ENCODE measurements around the gene MBNL1.

MBNL1 gene

GRCh38 chr3:152288681-152289080, 20.0 kb downstream of the MBNL1 start:
- no peak overlapping the region for H3K4me3 Mint-ChIP-seq
- H3K36me3 Mint-ChIP-seq (ENCODE audit: low read depth) = peaks cover 24% of the 10 kb centered on the region
- peaks cover 62% of the 10 kb centered on the region for H3K4me1 Mint-ChIP-seq (ENCODE audit: low read depth)
- H3K27ac Mint-ChIP-seq = no peak overlapping the region
- no peak for DNase-seq (ENCODE audit: low spot score)
- H3K27me3 Mint-ChIP-seq (ENCODE audit: low read depth) = no peaks in the 10 kb centered on the region
- H3K9me3 Mint-ChIP-seq = no peaks in the 10 kb centered on the region

GRCh38 chr3:152289708-152290107, 21.0 kb downstream of the MBNL1 start:
- no peak overlapping the region for H3K27ac Mint-ChIP-seq
- H3K36me3 Mint-ChIP-seq (ENCODE audit: low read depth) = peaks cover 23% of the 10 kb centered on the region
- no peak overlapping the region for H3K4me3 Mint-ChIP-seq
- H3K9me3 Mint-ChIP-seq = no peaks in the 10 kb centered on the region
- no peaks in the 10 kb centered on the region for H3K27me3 Mint-ChIP-seq (ENCODE audit: low read depth)
- DNase-seq (ENCODE audit: low spot score) = no peak
- H3K4me1 Mint-ChIP-seq (ENCODE audit: low read depth) = peaks cover 56% of the 10 kb centered on the region

GRCh38 chr3:152290374-152290773, 21.6 kb downstream of the MBNL1 start:
- H3K4me3 Mint-ChIP-seq = peak overlapping the region; percentile 40
- no peaks in the 10 kb centered on the region for H3K9me3 Mint-ChIP-seq
- no peak for DNase-seq (ENCODE audit: low spot score)
- peaks cover 24% of the 10 kb centered on the region for H3K36me3 Mint-ChIP-seq (ENCODE audit: low read depth)
- H3K27ac Mint-ChIP-seq = peak overlapping the region; percentile 12
- peaks cover 55% of the 10 kb centered on the region for H3K4me1 Mint-ChIP-seq (ENCODE audit: low read depth)
- H3K27me3 Mint-ChIP-seq (ENCODE audit: low read depth) = no peaks in the 10 kb centered on the region

GRCh38 chr3:152291238-152291637, 22.5 kb downstream of the MBNL1 start:
- Mint-ChIP-seq H3K36me3 (ENCODE audit: low read depth) (peaks cover 27% of the 10 kb centered on the region), H3K4me3 (peak overlapping the region; percentile 25), H3K9me3 (no peaks in the 10 kb centered on the region), H3K27me3 (ENCODE audit: low read depth) (no peaks in the 10 kb centered on the region), H3K4me1 (ENCODE audit: low read depth) (peaks cover 58% of the 10 kb centered on the region), H3K27ac (peak overlapping the region; percentile 49)
- no peak for DNase-seq (ENCODE audit: low spot score)

- Mint-ChIP-seq H3K9me3 (no peaks in the 10 kb centered on the region), H3K4me1 (ENCODE audit: low read depth) (peaks cover 61% of the 10 kb centered on the region), H3K27me3 (ENCODE audit: low read depth) (no peaks in the 10 kb centered on the region), H3K36me3 (ENCODE audit: low read depth) (peaks cover 26% of the 10 kb centered on the region), H3K27ac (peak overlapping the region; percentile 49), H3K4me3 (peak overlapping the region; percentile 25)
- DNase-seq (ENCODE audit: low spot score) = no peak
These were observed 22.9 kb downstream of the MBNL1 start for GRCh38 chr3:152291649-152292066.

- no peak for DNase-seq (ENCODE audit: low spot score)
- H3K4me1 Mint-ChIP-seq (ENCODE audit: low read depth) = peaks cover 61% of the 10 kb centered on the region
- peaks cover 28% of the 10 kb centered on the region for H3K36me3 Mint-ChIP-seq (ENCODE audit: low read depth)
- no peaks in the 10 kb centered on the region for H3K27me3 Mint-ChIP-seq (ENCODE audit: low read depth)
- no peak overlapping the region for H3K27ac Mint-ChIP-seq
- no peak overlapping the region for H3K4me3 Mint-ChIP-seq
- no peaks in the 10 kb centered on the region for H3K9me3 Mint-ChIP-seq
These were observed 23.6 kb downstream of the MBNL1 start for GRCh38 chr3:152292366-152292765.

GRCh38 chr3:152293347-152294006, 24.7 kb downstream of the MBNL1 start:
- Mint-ChIP-seq H3K9me3 (no peaks in the 10 kb centered on the region), H3K27me3 (ENCODE audit: low read depth) (no peaks in the 10 kb centered on the region), H3K27ac (no peak overlapping the region), H3K4me1 (ENCODE audit: low read depth) (peaks cover 58% of the 10 kb centered on the region), H3K36me3 (ENCODE audit: low read depth) (peaks cover 30% of the 10 kb centered on the region), H3K4me3 (peak overlapping the region; percentile 4)
- DNase-seq (ENCODE audit: low spot score) = no peak

- Mint-ChIP-seq H3K27me3 (ENCODE audit: low read depth) (no peaks in the 10 kb centered on the region), H3K9me3 (no peaks in the 10 kb centered on the region), H3K27ac (peak overlapping the region; percentile 64), H3K4me1 (ENCODE audit: low read depth) (peaks cover 65% of the 10 kb centered on the region), H3K4me3 (peak overlapping the region; percentile 10), H3K36me3 (ENCODE audit: low read depth) (peaks cover 42% of the 10 kb centered on the region)
- no peak for DNase-seq (ENCODE audit: low spot score)
These were observed 26.6 kb downstream of the MBNL1 start for GRCh38 chr3:152295344-152295743.

- no peaks in the 10 kb centered on the region for H3K27me3 Mint-ChIP-seq (ENCODE audit: low read depth)
- H3K9me3 Mint-ChIP-seq = no peaks in the 10 kb centered on the region
- peak overlapping the region; percentile 10 for H3K4me3 Mint-ChIP-seq
- H3K36me3 Mint-ChIP-seq (ENCODE audit: low read depth) = peaks cover 43% of the 10 kb centered on the region
- DNase-seq (ENCODE audit: low spot score) = no peak
- H3K4me1 Mint-ChIP-seq (ENCODE audit: low read depth) = peaks cover 65% of the 10 kb centered on the region
- peak overlapping the region; percentile 64 for H3K27ac Mint-ChIP-seq
These were observed 27.1 kb downstream of the MBNL1 start for GRCh38 chr3:152295806-152296205.

- Mint-ChIP-seq H3K36me3 (ENCODE audit: low read depth) (peaks cover 45% of the 10 kb centered on the region), H3K27me3 (ENCODE audit: low read depth) (no peaks in the 10 kb centered on the region), H3K27ac (peak overlapping the region; percentile 64), H3K9me3 (no peaks in the 10 kb centered on the region), H3K4me1 (ENCODE audit: low read depth) (peaks cover 64% of the 10 kb centered on the region), H3K4me3 (peak overlapping the region; percentile 10)
- DNase-seq (ENCODE audit: low spot score) = no peak
These were observed 27.7 kb downstream of the MBNL1 start for GRCh38 chr3:152296382-152296781.

- H3K4me3 Mint-ChIP-seq = peak overlapping the region; percentile 13
- no peak for DNase-seq (ENCODE audit: low spot score)
- H3K27ac Mint-ChIP-seq = peak overlapping the region; percentile 20
- peaks cover 63% of the 10 kb centered on the region for H3K4me1 Mint-ChIP-seq (ENCODE audit: low read depth)
- no peaks in the 10 kb centered on the region for H3K27me3 Mint-ChIP-seq (ENCODE audit: low read depth)
- peaks cover 48% of the 10 kb centered on the region for H3K36me3 Mint-ChIP-seq (ENCODE audit: low read depth)
- H3K9me3 Mint-ChIP-seq = no peaks in the 10 kb centered on the region
These were observed 28.2 kb downstream of the MBNL1 start for GRCh38 chr3:152296971-152297370.

GRCh38 chr3:152298393-152299248, 29.9 kb downstream of the MBNL1 start:
- peaks cover 51% of the 10 kb centered on the region for H3K36me3 Mint-ChIP-seq (ENCODE audit: low read depth)

GRCh38 chr3:152299249-152299976, 30.7 kb downstream of the MBNL1 start:
- no peaks in the 10 kb centered on the region for H3K9me3 Mint-ChIP-seq
- no peaks in the 10 kb centered on the region for H3K27me3 Mint-ChIP-seq (ENCODE audit: low read depth)
- peaks cover 64% of the 10 kb centered on the region for H3K4me1 Mint-ChIP-seq (ENCODE audit: low read depth)
- peak overlapping the region; percentile 77 for H3K27ac Mint-ChIP-seq
- no peak for DNase-seq (ENCODE audit: low spot score)
- H3K4me3 Mint-ChIP-seq = peak overlapping the region; percentile 76
- H3K36me3 Mint-ChIP-seq (ENCODE audit: low read depth) = peaks cover 51% of the 10 kb centered on the region

More at GRCh38 chr3:152298393-152299248, 29.9 kb downstream of the MBNL1 start:
- Mint-ChIP-seq H3K4me1 (ENCODE audit: low read depth) (peaks cover 60% of the 10 kb centered on the region), H3K27me3 (ENCODE audit: low read depth) (no peaks in the 10 kb centered on the region), H3K27ac (peak overlapping the region; percentile 77), H3K9me3 (no peaks in the 10 kb centered on the region), H3K4me3 (peak overlapping the region; percentile 76)
- DNase-seq (ENCODE audit: low spot score) = peak; percentile 74

Data from T-helper 2 cell treated with Interferon-gamma antibody and Interleukin-4, amounts not matched to agents 5 μg/mL and 100 μg/mL, for 36 hours (primary cell).